NCI-H526 (cell line): ENCODE data around the gene BTG2.

ENCODE experiments used
- DNase-seq, 2 experiments: peaks; one replicate each; lab custom pipeline; 2025; lab: John Stamatoyannopoulos, UW

The BTG2 gene

GRCh38 chr1:203317429-203318228 lies 12.3 kb downstream of the BTG2 start:
- DNase-seq: no peak

- DNase-seq: no peak
These were observed 12.9 kb downstream of the BTG2 start for GRCh38 chr1:203318229-203318517.

GRCh38 chr1:203320591-203321272 lies 15.4 kb downstream of the BTG2 start:
- DNase-seq: peak; percentile 80 to 86

- DNase-seq: no peak
These were observed 16.1 kb downstream of the BTG2 start for GRCh38 chr1:203321273-203322052.

- DNase-seq: no peak
These were observed 17.3 kb downstream of the BTG2 start for GRCh38 chr1:203322500-203323179.

GRCh38 chr1:203323587-203323986 lies 18.3 kb downstream of the BTG2 start:
- no peak for DNase-seq

GRCh38 chr1:203324105-203325025 lies 19.0 kb downstream of the BTG2 start:
- no peak for DNase-seq

- peak; percentile 42 to 57 for DNase-seq
These were observed 19.7 kb downstream of the BTG2 start for GRCh38 chr1:203325026-203325417.

- DNase-seq: peak in 1 of 2 experiments; percentile 57
These were observed 20.2 kb downstream of the BTG2 start for GRCh38 chr1:203325418-203326091.

- DNase-seq: peak; percentile 78 to 94
These were observed 21.7 kb downstream of the BTG2 start for GRCh38 chr1:203326830-203327683.

- DNase-seq: peak in 1 of 2 experiments; percentile 72
These were observed 22.6 kb downstream of the BTG2 start for GRCh38 chr1:203327684-203328457.

GRCh38 chr1:203328714-203329122 lies 23.4 kb downstream of the BTG2 start:
- DNase-seq: no peak

- DNase-seq: no peak
These were observed 25.9 kb downstream of the BTG2 start for GRCh38 chr1:203331224-203331623.

GRCh38 chr1:203335503-203335902 lies 30.2 kb downstream of the BTG2 start:
- DNase-seq: no peak

GRCh38 chr1:203336097-203336496 lies 30.8 kb downstream of the BTG2 start:
- DNase-seq: no peak

- DNase-seq: peak; percentile 7 to 52
These were observed 33.2 kb downstream of the BTG2 start for GRCh38 chr1:203338335-203339036.

- peak; percentile 52 to 86 for DNase-seq
These were observed 34.9 kb downstream of the BTG2 start for GRCh38 chr1:203340112-203340790.
